H9 (cell line): ENCODE results near the gene RYR1. TPM values are rescaled to one million over a fixed set of nuclear protein-coding genes. Genes with fewer than 3 reads are reported as not detected.

Experiments
- DNase-seq: peaks from one replicate; pipeline ENCODE4 v3.0.0-alpha.2; 2017
- H2AFZ ChIP-seq: one replicate; pipeline ENCODE4 v1.6.1; 2013; ENCODE audit warnings: mild to moderate bottlenecking, low read length, control low read depth, moderate library complexity
- H2AK5ac ChIP-seq: 2 replicates; pipeline ENCODE4 v1.6.1; 2013; ENCODE audit warnings: low read length, control low read depth, mixed read lengths; ENCODE audit not compliant: insufficient read length
- H2BK120ac ChIP-seq: one replicate; pipeline ENCODE4 v1.6.1; 2013; ENCODE audit warnings: low read depth, mild to moderate bottlenecking, low read length, control low read depth, inconsistent platforms; ENCODE audit not compliant: poor library complexity, severe bottlenecking
- H2BK12ac ChIP-seq: 2 replicates; pipeline ENCODE4 v1.6.1; 2013; ENCODE audit warnings: low read length, control low read depth, mixed read lengths, low read depth; ENCODE audit not compliant: insufficient read length
- H2BK15ac ChIP-seq: 2 replicates; pipeline ENCODE4 v1.6.1; 2013; ENCODE audit warnings: low read depth, low read length, control low read depth
- H2BK20ac ChIP-seq: one replicate; pipeline ENCODE4 v1.6.1; 2013; ENCODE audit warnings: low read depth, mild to moderate bottlenecking, low read length, control low read depth, inconsistent platforms; ENCODE audit not compliant: poor library complexity, severe bottlenecking
- H2BK5ac ChIP-seq: 2 replicates; pipeline ENCODE4 v1.6.1; 2013; ENCODE audit warnings: low read length, control low read depth, mixed read lengths; ENCODE audit not compliant: insufficient read length
- H3K14ac ChIP-seq: 2 replicates; pipeline ENCODE4 v1.6.1; 2013; ENCODE audit warnings: low read length, control low read depth; ENCODE audit not compliant: insufficient read depth
- H3K18ac ChIP-seq: 2 replicates; pipeline ENCODE4 v1.6.1; 2013; ENCODE audit warnings: low read depth, mild to moderate bottlenecking, mixed read lengths, low read length, control low read depth; ENCODE audit not compliant: insufficient read length
- H3K23ac ChIP-seq: 2 replicates; pipeline ENCODE4 v1.6.1; 2013; ENCODE audit warnings: low read length, control low read depth, mixed read lengths, low read depth; ENCODE audit not compliant: insufficient read length
- H3K23me2 ChIP-seq: 2 replicates; pipeline ENCODE4 v1.6.1; 2013; ENCODE audit warnings: low read depth, mild to moderate bottlenecking, mixed read lengths, low read length, control low read depth; ENCODE audit not compliant: insufficient read length, poor library complexity, severe bottlenecking
- H3K27ac ChIP-seq: 2 replicates; pipeline ENCODE4 v1.5.1; 2013; ENCODE audit warnings: low read length, control low read depth, mixed read lengths, low read depth; ENCODE audit not compliant: insufficient read length
- H3K27me3 ChIP-seq: 2 replicates; pipeline ENCODE4 v1.6.1; 2013; ENCODE audit warnings: low read length, control low read depth, inconsistent platforms; ENCODE audit not compliant: insufficient read depth
- H3K4ac ChIP-seq: 2 replicates; pipeline ENCODE4 v1.6.1; 2013; ENCODE audit warnings: low read depth, mild to moderate bottlenecking, control low read depth, inconsistent platforms, low read length, moderate library complexity
- H3K4me1 ChIP-seq: 2 replicates; pipeline ENCODE4 v1.6.1; 2013; ENCODE audit warnings: low read length, control low read depth, inconsistent platforms; ENCODE audit not compliant: insufficient read depth
- H3K4me2 ChIP-seq: 2 replicates; pipeline ENCODE4 v1.6.1; 2013; ENCODE audit warnings: low read length, control low read depth, mixed read lengths; ENCODE audit not compliant: insufficient read length, insufficient read depth
- H3K56ac ChIP-seq: 2 replicates; pipeline ENCODE4 v1.6.1; 2013; ENCODE audit warnings: low read depth, mild to moderate bottlenecking, mixed read lengths, low read length, control low read depth; ENCODE audit not compliant: insufficient read length
- H3K79me1 ChIP-seq: 2 replicates; pipeline ENCODE4 v1.6.1; 2013; ENCODE audit warnings: low read depth, mild to moderate bottlenecking, moderate library complexity, low read length, control low read depth, inconsistent platforms; ENCODE audit not compliant: insufficient read depth, poor library complexity, severe bottlenecking
- H3K79me2 ChIP-seq: 2 replicates; pipeline ENCODE4 v1.6.1; 2013; ENCODE audit warnings: low read length, control low read depth, inconsistent platforms; ENCODE audit not compliant: insufficient read depth
- H3K9ac ChIP-seq: 2 replicates; pipeline ENCODE4 v1.6.1; 2013; ENCODE audit warnings: low read length, control low read depth, mixed read lengths; ENCODE audit not compliant: insufficient read length; ENCODE audit errors: extremely low read depth
- H3K9me3 ChIP-seq: one replicate; pipeline ENCODE4 v1.6.1; 2013; ENCODE audit warnings: low read depth, low read length, inconsistent platforms; ENCODE audit not compliant: control insufficient read depth
- H3T11ph ChIP-seq: one replicate; pipeline ENCODE4 v1.6.1; 2013; ENCODE audit warnings: mild to moderate bottlenecking, low read length, control low read depth, inconsistent platforms
- H4K20me1 ChIP-seq: one replicate; pipeline ENCODE4 v1.6.1; 2013; ENCODE audit not compliant: control insufficient read depth, insufficient read length, insufficient read depth
- H4K5ac ChIP-seq: 2 replicates; pipeline ENCODE4 v1.6.1; 2013; ENCODE audit warnings: low read depth, mild to moderate bottlenecking, mixed read lengths, low read length, control low read depth; ENCODE audit not compliant: insufficient read length
- H4K8ac ChIP-seq: replicated peaks from 2 replicates; pipeline ENCODE4 v1.6.1; 2013; ENCODE audit warnings: low read length, control low read depth, mixed read lengths, low read depth; ENCODE audit not compliant: insufficient read length
- H4K91ac ChIP-seq: 2 replicates; pipeline ENCODE4 v1.6.1; 2013; ENCODE audit warnings: low read depth, mild to moderate bottlenecking, moderate library complexity, mixed read lengths, low read length, control low read depth; ENCODE audit not compliant: insufficient read length
- H3K27ac Mint-ChIP-seq, 3 experiments: 2 replicates in 2 of 3; 3 replicates in 1 of 3; pipeline ENCODE4 v1.8.0; 2020 to 2021; ENCODE audit warnings: mixed read lengths in 3 of 3, mild to moderate bottlenecking in 1 of 3, moderate library complexity in 1 of 3
- H3K27me3 Mint-ChIP-seq: 2 replicates; pipeline ENCODE4 v1.8.0; 2021; ENCODE audit warnings: low read depth, mild to moderate bottlenecking, moderate library complexity, mixed read lengths
- H3K36me3 Mint-ChIP-seq, 3 experiments: 2 replicates in 2 of 3; 3 replicates in 1 of 3; pipeline ENCODE4 v1.8.0; 2020 to 2021; ENCODE audit warnings: low read depth in 3 of 3, mixed read lengths in 3 of 3; ENCODE audit not compliant: insufficient read depth in 1 of 3
- H3K4me1 Mint-ChIP-seq, 2 experiments: 2 replicates each; pipeline ENCODE4 v1.8.0; 2020; ENCODE audit warnings: mixed read lengths in 2 of 2
- H3K4me3 Mint-ChIP-seq, 2 experiments: 2 replicates in 1 of 2; 3 replicates in 1 of 2; pipeline ENCODE4 v1.8.0; 2020 to 2021; ENCODE audit warnings: mild to moderate bottlenecking in 2 of 2, mixed read lengths in 2 of 2, moderate library complexity in 1 of 2
- H3K9me3 Mint-ChIP-seq, 2 experiments: 2 replicates in 1 of 2; 3 replicates in 1 of 2; pipeline ENCODE4 v1.8.0; 2020; ENCODE audit warnings: mild to moderate bottlenecking in 2 of 2, mixed read lengths in 2 of 2, moderate library complexity in 1 of 2
- WGBS: extraction: QIAGEN DNeasy Blood & Tissue Kit; methylation state at CpG from one replicate; pipeline ENCODE4 v1.1.7; 2013; ENCODE audit warnings: missing lambda C conversion rate, low lambda C conversion rate, mixed read lengths; ENCODE audit not compliant: insufficient read length; ENCODE audit errors: extremely low coverage; 5-methylcytosine and 5-hydroxymethylcytosine counted together
- total RNA-seq: library from RNA; stranded (reverse); gene quantifications from 2 replicates; pipeline ENCODE4 v1.2.1, GENCODE V29; 2021
- TF ChIP-seq, protein P1 (sequence below): fragments of 200-600 bp; sonication (generic); conservative IDR thresholded peaks from 3 replicates; pipeline ENCODE4 v1.8.0; 2021; ENCODE audit warnings: antibody characterized with exemption, mild to moderate bottlenecking

RYR1 gene
- total RNA-seq, 1 experiment from 2014 or later: 8.9 TPM

DNA sequence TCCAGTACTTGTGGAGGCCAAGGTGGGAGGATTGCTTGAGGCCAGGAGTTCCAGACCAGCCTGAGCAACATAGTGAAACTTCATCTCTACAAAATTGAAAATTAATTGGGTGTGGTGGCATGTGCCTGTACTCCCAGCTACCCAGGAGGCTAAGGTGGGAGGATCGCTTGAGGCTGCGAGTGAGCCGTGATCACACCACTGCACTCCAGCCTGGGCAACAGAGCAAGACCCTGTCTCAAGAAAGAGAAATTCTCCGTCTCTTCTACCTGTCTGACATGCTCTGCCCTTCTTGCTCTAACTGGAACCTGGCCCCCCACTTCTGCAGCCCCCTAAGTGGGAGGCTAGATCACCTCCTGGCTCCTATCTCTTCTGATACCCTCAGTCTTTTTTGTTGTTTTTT, 192.9 kb downstream of the RYR1 start:
- TF ChIP-seq, protein P1, sequence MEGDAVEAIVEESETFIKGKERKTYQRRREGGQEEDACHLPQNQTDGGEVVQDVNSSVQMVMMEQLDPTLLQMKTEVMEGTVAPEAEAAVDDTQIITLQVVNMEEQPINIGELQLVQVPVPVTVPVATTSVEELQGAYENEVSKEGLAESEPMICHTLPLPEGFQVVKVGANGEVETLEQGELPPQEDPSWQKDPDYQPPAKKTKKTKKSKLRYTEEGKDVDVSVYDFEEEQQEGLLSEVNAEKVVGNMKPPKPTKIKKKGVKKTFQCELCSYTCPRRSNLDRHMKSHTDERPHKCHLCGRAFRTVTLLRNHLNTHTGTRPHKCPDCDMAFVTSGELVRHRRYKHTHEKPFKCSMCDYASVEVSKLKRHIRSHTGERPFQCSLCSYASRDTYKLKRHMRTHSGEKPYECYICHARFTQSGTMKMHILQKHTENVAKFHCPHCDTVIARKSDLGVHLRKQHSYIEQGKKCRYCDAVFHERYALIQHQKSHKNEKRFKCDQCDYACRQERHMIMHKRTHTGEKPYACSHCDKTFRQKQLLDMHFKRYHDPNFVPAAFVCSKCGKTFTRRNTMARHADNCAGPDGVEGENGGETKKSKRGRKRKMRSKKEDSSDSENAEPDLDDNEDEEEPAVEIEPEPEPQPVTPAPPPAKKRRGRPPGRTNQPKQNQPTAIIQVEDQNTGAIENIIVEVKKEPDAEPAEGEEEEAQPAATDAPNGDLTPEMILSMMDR: no peak
- Histone ChIP-seq H2BK5ac (no peak overlapping the region), H2BK15ac (no peak overlapping the region), H4K8ac (no peak overlapping the region), H2BK12ac (no peak overlapping the region), H3K9ac (no peak overlapping the region), H3K23ac (no peak overlapping the region), H3K23me2 (no peaks in the 10 kb centered on the region), H3K9me3 (no peaks in the 10 kb centered on the region), H3K56ac (no peak overlapping the region), H3K27me3 (no peaks in the 10 kb centered on the region), H3K79me1 (no peaks in the 10 kb centered on the region), H4K91ac (no peak overlapping the region), H4K5ac (no peak overlapping the region), H3K18ac (no peak overlapping the region), H4K20me1 (no peaks in the 10 kb centered on the region), H3K14ac (no peak overlapping the region), H3K4ac (no peak overlapping the region), H3T11ph (no peak overlapping the region), H2BK120ac (no peak overlapping the region), H3K27ac (no peak overlapping the region), H2AFZ (no peak overlapping the region), H2AK5ac (no peak overlapping the region), H2BK20ac (no peak overlapping the region), H3K4me1 (no peaks in the 10 kb centered on the region; the same call in 1 of the 2 replicates), H3K79me2 (no peaks in the 10 kb centered on the region), H3K4me2 (no peak overlapping the region)
- Mint-ChIP-seq H3K27ac (no peak overlapping the region; a peak in 1 of 7 replicates), H3K4me1 (peaks cover 5 to 6% of the 10 kb centered on the region in 2 experiments), H3K27me3 (no peaks in the 10 kb centered on the region), H3K9me3 (no peaks in the 10 kb centered on the region), H3K4me3 (no peak overlapping the region), H3K36me3 (peaks cover 54 to 93% (median 87%) of the 10 kb centered on the region in 3 experiments; a peak in 6 of 7 replicates)
- DNase-seq: no peak
- WGBS: no CpG with 5 or more reads among the region's 4 CpGs
